PFSK-1 (cell line): Measurements from ENCODE around the gene ABCA1.

Experiments
- FOXP2 ChIP-seq: optimal IDR thresholded peaks from 2 replicates; pipeline ENCODE3; 2011; ENCODE audit warnings: borderline replicate concordance, control low read depth, inconsistent platforms; ENCODE audit not compliant: insufficient read depth; ENCODE audit errors: extremely low read length, extremely low read depth
- POLR2AphosphoS5 ChIP-seq: IDR thresholded peaks from 2 replicates; pipeline ENCODE4 v1.6.1; 2012; ENCODE audit warnings: low read depth, mild to moderate bottlenecking, control low read depth, low read length, moderate library complexity
- REST ChIP-seq, 2 experiments: IDR thresholded peaks; 2 replicates each; pipeline versions ENCODE4 v1.6.1 to v1.8.0; 2011 to 2012; ENCODE audit warnings: low read depth in 2 of 2, low read length in 2 of 2, control low read depth in 1 of 2, inconsistent platforms in 1 of 2, mild to moderate bottlenecking in 1 of 2, moderate library complexity in 1 of 2; ENCODE audit not compliant: insufficient read depth in 1 of 2
- SIN3A ChIP-seq: IDR thresholded peaks from 2 replicates; pipeline ENCODE4 v1.6.1; 2012; ENCODE audit warnings: mild to moderate bottlenecking, low read length, moderate library complexity, borderline replicate concordance; ENCODE audit not compliant: insufficient read depth
- TAF1 ChIP-seq: IDR thresholded peaks from 2 replicates; pipeline ENCODE4 v1.6.1; 2012; ENCODE audit warnings: low read length, control low read depth, borderline replicate concordance; ENCODE audit not compliant: insufficient read depth

Gene ABCA1

GRCh38 chr9:104743376-104743985, 184.5 kb downstream of the ABCA1 start:
- TF ChIP-seq REST (IDR thresholded peaks at IDR 0.05; ENCODE audit: insufficient read depth in 1 of 2, low read depth in 2 of 2, low read length in 2 of 2) (no peak), POLR2AphosphoS5 (no peak), TAF1 (no peak), FOXP2 (no peak), SIN3A (no peak)

GRCh38 chr9:104740621-104741020, 187.3 kb downstream of the ABCA1 start:
- no peak for TF ChIP-seq TAF1
- no peak for TF ChIP-seq POLR2AphosphoS5
- TF ChIP-seq SIN3A = no peak
- no peak for TF ChIP-seq FOXP2
- TF ChIP-seq REST (IDR thresholded peaks at IDR 0.05; ENCODE audit: insufficient read depth in 1 of 2, low read depth in 2 of 2, low read length in 2 of 2) = no peak

- TF ChIP-seq SIN3A (no peak), REST (IDR thresholded peaks at IDR 0.05; ENCODE audit: insufficient read depth in 1 of 2, low read depth in 2 of 2, low read length in 2 of 2) (no peak), TAF1 (no peak), FOXP2 (no peak)
Measured at GRCh38 chr9:104738452-104738851, 189.5 kb downstream of the ABCA1 start.
